Measurements from ENCODE around the gene STK32B.

DNA sequence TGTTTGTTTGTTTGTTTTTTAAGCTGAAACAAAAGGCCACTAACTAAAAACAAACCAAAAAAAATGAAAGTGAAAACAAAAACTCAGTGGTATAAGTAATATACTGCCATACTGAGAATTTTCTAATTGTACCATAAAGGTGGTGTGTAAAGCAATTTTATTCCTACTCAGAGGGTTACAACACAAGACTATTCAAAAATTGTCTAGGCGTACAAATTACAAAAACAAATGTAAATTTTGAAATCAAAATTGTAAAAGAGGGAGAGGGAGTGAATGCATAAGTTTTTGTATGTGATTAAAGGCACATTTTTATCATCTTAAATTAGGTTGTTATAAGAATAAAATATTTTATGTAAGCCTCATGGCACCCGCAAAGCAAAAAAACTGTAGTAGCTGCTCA is 232.6 kb downstream of the STK32B start:
- TF ChIP-seq, protein P1, sequence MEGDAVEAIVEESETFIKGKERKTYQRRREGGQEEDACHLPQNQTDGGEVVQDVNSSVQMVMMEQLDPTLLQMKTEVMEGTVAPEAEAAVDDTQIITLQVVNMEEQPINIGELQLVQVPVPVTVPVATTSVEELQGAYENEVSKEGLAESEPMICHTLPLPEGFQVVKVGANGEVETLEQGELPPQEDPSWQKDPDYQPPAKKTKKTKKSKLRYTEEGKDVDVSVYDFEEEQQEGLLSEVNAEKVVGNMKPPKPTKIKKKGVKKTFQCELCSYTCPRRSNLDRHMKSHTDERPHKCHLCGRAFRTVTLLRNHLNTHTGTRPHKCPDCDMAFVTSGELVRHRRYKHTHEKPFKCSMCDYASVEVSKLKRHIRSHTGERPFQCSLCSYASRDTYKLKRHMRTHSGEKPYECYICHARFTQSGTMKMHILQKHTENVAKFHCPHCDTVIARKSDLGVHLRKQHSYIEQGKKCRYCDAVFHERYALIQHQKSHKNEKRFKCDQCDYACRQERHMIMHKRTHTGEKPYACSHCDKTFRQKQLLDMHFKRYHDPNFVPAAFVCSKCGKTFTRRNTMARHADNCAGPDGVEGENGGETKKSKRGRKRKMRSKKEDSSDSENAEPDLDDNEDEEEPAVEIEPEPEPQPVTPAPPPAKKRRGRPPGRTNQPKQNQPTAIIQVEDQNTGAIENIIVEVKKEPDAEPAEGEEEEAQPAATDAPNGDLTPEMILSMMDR (IDR thresholded peaks at IDR 0.05), result no peak
- TF ChIP-seq POLR2A (IDR thresholded peaks at IDR 0.05), result no peak

All from lower leg skin (tissue), 3 donors.